NCI-H146 (cell line): ENCODE results near the gene ARHGEF39.

Experiments used
- DNase-seq: peaks from one replicate; lab custom pipeline; 2025; lab: John Stamatoyannopoulos, UW

ARHGEF39 gene

GRCh38 chr9:35664531-35665470 is at the start of gene ARHGEF39:
ARHGEF39 (minus strand) TSS chr9:35665195; CDS start chr9:35665169, 26 bp downstream.
- DNase-seq, result peak; percentile 93

GRCh38 chr9:35714123-35714522 is 49.1 kb upstream of the ARHGEF39 start:
- no peak for DNase-seq

GRCh38 chr9:35713578-35713977 is 48.6 kb upstream of the ARHGEF39 start:
- no peak for DNase-seq

GRCh38 chr9:35712762-35713400 is 47.9 kb upstream of the ARHGEF39 start:
- DNase-seq, result no peak

GRCh38 chr9:35711501-35712428 is 46.8 kb upstream of the ARHGEF39 start:
- no peak for DNase-seq

- DNase-seq, result no peak
Measured at GRCh38 chr9:35710818-35711500, 46.0 kb upstream of the ARHGEF39 start.

GRCh38 chr9:35708146-35708545 is 43.2 kb upstream of the ARHGEF39 start:
- no peak for DNase-seq

- DNase-seq, result no peak
Measured at GRCh38 chr9:35706951-35707350, 42.0 kb upstream of the ARHGEF39 start.

GRCh38 chr9:35705836-35706430 is 40.9 kb upstream of the ARHGEF39 start:
- DNase-seq, result no peak

GRCh38 chr9:35705372-35705771 is 40.4 kb upstream of the ARHGEF39 start:
- no peak for DNase-seq

GRCh38 chr9:35703906-35704672 is 39.1 kb upstream of the ARHGEF39 start:
- no peak for DNase-seq

- DNase-seq, result no peak
Measured at GRCh38 chr9:35702696-35703095, 37.7 kb upstream of the ARHGEF39 start.

GRCh38 chr9:35700942-35701341 is 35.9 kb upstream of the ARHGEF39 start:
- no peak for DNase-seq

- no peak for DNase-seq
Measured at GRCh38 chr9:35700031-35700430, 35.0 kb upstream of the ARHGEF39 start.

GRCh38 chr9:35698231-35698630 is 33.2 kb upstream of the ARHGEF39 start:
- DNase-seq, result no peak

- DNase-seq, result no peak
Measured at GRCh38 chr9:35697486-35697885, 32.5 kb upstream of the ARHGEF39 start.

- peak; percentile 57 for DNase-seq
Measured at GRCh38 chr9:35696520-35697215, 31.7 kb upstream of the ARHGEF39 start.

- no peak for DNase-seq
Measured at GRCh38 chr9:35695943-35696401, 31.0 kb upstream of the ARHGEF39 start.

- no peak for DNase-seq
Measured at GRCh38 chr9:35691757-35692301, 26.8 kb upstream of the ARHGEF39 start.
